ENCODE results near the gene SH2B2. TPM values are rescaled to one million over a fixed set of nuclear protein-coding genes. Genes with fewer than 3 reads are reported as not detected.

Gene SH2B2
- total RNA-seq (2014; rRNA removed) (8.8 and 10.7 TPM in 2 replicates), Bru-seq, nascent RNA (percentile 48 among the genes with signal in this experiment), BruChase-seq, experiment 1, labeled RNA remaining after a 6-hour chase (percentile 64 among the genes with signal in this experiment), BruChase-seq, experiment 2, labeled RNA remaining after a 2-hour chase (percentile 59 among the genes with signal in this experiment)
- long read RNA-seq, partial matches to known transcripts, result 11 of 61 reads
- long read RNA-seq, other reads (novel, unspliced or antisense), result 50 of 61 reads

DNA sequence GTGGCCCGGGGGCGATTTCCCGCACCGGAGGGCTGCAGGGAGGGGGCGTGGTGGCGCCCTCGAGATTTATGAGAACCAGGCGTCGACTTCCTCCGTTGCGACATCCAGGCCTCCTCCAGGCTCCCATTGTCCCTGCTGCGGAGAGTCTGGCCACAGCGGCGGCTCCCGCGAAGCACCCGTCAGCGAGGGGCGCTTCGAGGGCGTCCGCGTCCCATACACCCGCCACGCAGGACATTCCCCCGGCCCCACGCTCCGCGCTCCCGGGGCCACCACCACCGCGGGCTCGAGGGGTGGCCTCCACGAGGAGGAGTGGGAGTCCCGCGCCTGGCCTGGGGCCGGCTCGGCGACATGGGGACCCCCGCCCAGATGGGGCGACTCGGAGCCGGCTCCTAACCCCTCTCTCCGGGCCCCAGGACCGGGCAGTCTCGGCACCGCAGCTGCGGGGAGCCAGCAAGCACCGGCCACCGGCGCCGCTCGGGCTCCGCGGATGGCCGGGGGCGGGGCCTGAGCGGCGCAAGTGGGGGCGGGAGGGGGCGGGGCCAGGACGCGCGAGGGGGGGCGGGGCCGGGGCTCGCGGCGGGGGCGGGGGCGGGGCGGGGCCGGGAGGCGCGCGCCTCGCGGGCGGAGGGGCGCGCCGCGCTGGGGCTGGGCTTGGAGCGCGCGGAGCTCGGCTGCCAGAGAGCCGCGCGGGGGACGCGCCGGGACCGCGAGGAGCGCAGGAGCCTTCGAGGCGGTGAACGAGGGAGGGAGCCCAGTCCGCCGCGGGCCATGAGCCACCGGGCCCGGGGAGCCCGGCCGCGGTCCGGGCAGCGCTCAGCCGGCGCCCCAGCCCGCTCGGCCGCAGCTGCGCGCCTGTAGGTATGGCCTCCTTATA, at the start of gene SH2B2:
Gene SH2B2 (plus strand): TSS at position 632 of the 874 bp plus-strand sequence. CDS start 13,683 bp downstream, outside the sequence.
- H3K9me3 ChIP-seq (ENCODE audit: low read length), result no peaks in the 10 kb centered on the region
- peak within 1 kb of the TSS; percentile 99 for H3K4me2 ChIP-seq (ENCODE audit: low read length)
- H3F3A ChIP-seq (ENCODE audit: low read length, unreplicated experiment), result no peaks in the 10 kb centered on the region
- no peaks in the 10 kb centered on the region for H4K20me1 ChIP-seq (ENCODE audit: low read length)
- ChIA-PET CTCF (interaction anchor here (0.6 kb wide), 1 partner anchor 42 kb away, joined by 3 read pairs; no protein-coding TSS in a partner anchor), POLR2A (ENCODE audit: unreplicated experiment) (interaction anchor here (0.5 kb wide), 1 partner anchor 713 kb away, joined by 3 read pairs; no protein-coding TSS in a partner anchor)
- TF ChIP-seq CTCF (conservative IDR thresholded peaks at IDR 0.05; ENCODE audit: low read depth, low read length), result no peak
- no peak for TF ChIP-seq EZH2 (IDR thresholded peaks at IDR 0.05; ENCODE audit: low read length, unreplicated experiment)
- TF ChIP-seq EZH2phosphoT487 (IDR thresholded peaks at IDR 0.05; ENCODE audit: borderline replicate concordance, low read length), result no peak
- no peaks in the 10 kb centered on the region for H3K9me2 ChIP-seq (replicated peaks; ENCODE audit: low read length)
- peak; percentile 55 for ATAC-seq
- intact Hi-C loops (cut with micrococcal nuclease), result loop anchor here (5.0 kb wide), 1 partner anchor 76 kb away; no protein-coding TSS in a partner anchor
- DNase-seq, result peak; percentile 49
- TSS peak; percentile 73 for BruUV-seq (replicated peaks)
- peak within 1 kb of the TSS; percentile 80 for H3K9ac ChIP-seq (ENCODE audit: low read length)
- H3K4me3 ChIP-seq (ENCODE audit: low read length), result peak within 1 kb of the TSS; percentile 84
- peak within 1 kb of the TSS; percentile 97 for H2AFZ ChIP-seq (ENCODE audit: low read length)
- H3K36me3 ChIP-seq (ENCODE audit: low read depth, low read length), result no peaks in the 10 kb centered on the region
- H3K4me1 ChIP-seq (ENCODE audit: insufficient read depth, low read length), result peaks cover 11% of the 10 kb centered on the region
- H3K27me3 ChIP-seq (ENCODE audit: low read length), result no peaks in the 10 kb centered on the region
- H3K79me2 ChIP-seq (ENCODE audit: low read length), result no peaks in the 10 kb centered on the region
- H3K27ac ChIP-seq (ENCODE audit: low read length), result no peak within 1 kb of the TSS

GRCh38 chr7:102239206-102239820, 47.4 kb upstream of the SH2B2 start:
- no peak for ATAC-seq
- intact Hi-C loops (cut with micrococcal nuclease), result no loop called here

More at GRCh38 chr7:102239206-102239820, 47.4 kb upstream of the SH2B2 start:
- Histone ChIP-seq H3K4me2 (ENCODE audit: low read length) (no peak overlapping the region), H3K9me3 (ENCODE audit: low read length) (no peaks in the 10 kb centered on the region), H3K4me1 (ENCODE audit: insufficient read depth, low read length) (no peaks in the 10 kb centered on the region), H3F3A (ENCODE audit: low read length, unreplicated experiment) (no peaks in the 10 kb centered on the region), H4K20me1 (ENCODE audit: low read length) (no peaks in the 10 kb centered on the region), H2AFZ (ENCODE audit: low read length) (no peak overlapping the region), H3K79me2 (ENCODE audit: low read length) (no peaks in the 10 kb centered on the region), H3K9me2 (replicated peaks; ENCODE audit: low read length) (no peaks in the 10 kb centered on the region), H3K36me3 (ENCODE audit: low read depth, low read length) (0 out of 2 replicates have a peak, but pooled peaks cover 3% of the 10 kb centered on the region), H3K27ac (ENCODE audit: low read length) (no peak overlapping the region), H3K9ac (ENCODE audit: low read length) (no peak overlapping the region), H3K4me3 (ENCODE audit: low read length) (no peak overlapping the region), H3K27me3 (ENCODE audit: low read length) (no peaks in the 10 kb centered on the region)
- POLR2A ChIA-PET (ENCODE audit: unreplicated experiment), result no interaction called here
- DNase-seq, result no peak
- CTCF ChIA-PET, result no interaction called here
- TF ChIP-seq CTCF (conservative IDR thresholded peaks at IDR 0.05; ENCODE audit: low read depth, low read length) (no peak), EZH2phosphoT487 (IDR thresholded peaks at IDR 0.05; ENCODE audit: borderline replicate concordance, low read length) (no peak), EZH2 (IDR thresholded peaks at IDR 0.05; ENCODE audit: low read length, unreplicated experiment) (no peak)
- BruUV-seq (replicated peaks), result no TSS peak

Measured in PC-3 (cell line).